HCT116 (cell line): ENCODE results near the gene DEPDC5.
"Not testable (repeated sequence)": the region's sequence is repeated elsewhere in the genome, so short reads cannot be mapped to it uniquely, and the experiment has no call there.

Experiments used
- EZH2 ChIP-seq: fragments of 200-600 bp; sonication (generic); IDR thresholded peaks from 2 replicates; pipeline ENCODE4 v1.6.1; 2017; ENCODE audit warnings: antibody characterized with exemption, mixed run types
- POLR2A ChIP-seq: IDR thresholded peaks from 2 replicates; pipeline ENCODE4 v1.7.0; 2011; ENCODE audit warnings: borderline replicate concordance; ENCODE audit not compliant: insufficient read depth, insufficient read length; ENCODE audit errors: extremely low read depth
- POLR2AphosphoS5 ChIP-seq: IDR thresholded peaks from 2 replicates; pipeline ENCODE4 v1.6.1; 2011; ENCODE audit warnings: mild to moderate bottlenecking, low read depth, low read length, moderate library complexity
- ZFX ChIP-seq: fragments of 450-650 bp; IDR thresholded peaks from 2 replicates; pipeline ENCODE4 v1.6.1; 2017
- TF ChIP-seq, protein P1 (sequence below), 3 experiments: fragments of 200-600 bp in 1 of 3; sonication (generic) in 1 of 3; IDR thresholded peaks in 2 of 3; conservative IDR thresholded peaks in 1 of 3; 2 replicates each; pipeline ENCODE4 v1.5.1; 2012 to 2017; ENCODE audit warnings: low read depth in 2 of 3, low read length in 2 of 3, antibody characterized with exemption in 1 of 3, borderline replicate concordance in 1 of 3, control low read depth in 1 of 3, mild to moderate bottlenecking in 1 of 3, mixed read lengths in 1 of 3, mixed run types in 1 of 3, moderate library complexity in 1 of 3; ENCODE audit not compliant: insufficient read depth in 1 of 3

DNA sequence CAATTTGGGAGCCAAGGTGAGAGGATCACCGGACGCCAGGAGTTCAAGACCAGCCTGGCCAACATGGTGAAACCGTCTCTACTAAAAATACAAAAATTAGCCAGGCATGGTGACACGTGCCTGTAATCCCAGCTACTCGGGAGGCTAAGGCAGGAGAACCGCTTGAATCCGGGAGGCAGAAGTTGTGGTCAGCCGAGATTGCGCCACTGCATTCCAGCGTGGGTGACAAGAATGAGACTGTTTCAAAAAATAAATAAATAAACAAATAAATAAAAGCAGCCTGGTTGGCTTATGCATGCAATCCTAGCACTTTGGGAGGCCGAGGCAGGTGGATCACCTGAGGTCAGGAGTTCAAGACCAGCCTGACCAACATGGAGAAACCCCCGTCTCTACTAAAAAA, 42.6 kb upstream of the DEPDC5 start:
- not testable (repeated sequence) for TF ChIP-seq POLR2AphosphoS5, ZFX, POLR2A, EZH2
- TF ChIP-seq, protein P1, sequence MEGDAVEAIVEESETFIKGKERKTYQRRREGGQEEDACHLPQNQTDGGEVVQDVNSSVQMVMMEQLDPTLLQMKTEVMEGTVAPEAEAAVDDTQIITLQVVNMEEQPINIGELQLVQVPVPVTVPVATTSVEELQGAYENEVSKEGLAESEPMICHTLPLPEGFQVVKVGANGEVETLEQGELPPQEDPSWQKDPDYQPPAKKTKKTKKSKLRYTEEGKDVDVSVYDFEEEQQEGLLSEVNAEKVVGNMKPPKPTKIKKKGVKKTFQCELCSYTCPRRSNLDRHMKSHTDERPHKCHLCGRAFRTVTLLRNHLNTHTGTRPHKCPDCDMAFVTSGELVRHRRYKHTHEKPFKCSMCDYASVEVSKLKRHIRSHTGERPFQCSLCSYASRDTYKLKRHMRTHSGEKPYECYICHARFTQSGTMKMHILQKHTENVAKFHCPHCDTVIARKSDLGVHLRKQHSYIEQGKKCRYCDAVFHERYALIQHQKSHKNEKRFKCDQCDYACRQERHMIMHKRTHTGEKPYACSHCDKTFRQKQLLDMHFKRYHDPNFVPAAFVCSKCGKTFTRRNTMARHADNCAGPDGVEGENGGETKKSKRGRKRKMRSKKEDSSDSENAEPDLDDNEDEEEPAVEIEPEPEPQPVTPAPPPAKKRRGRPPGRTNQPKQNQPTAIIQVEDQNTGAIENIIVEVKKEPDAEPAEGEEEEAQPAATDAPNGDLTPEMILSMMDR (IDR thresholded peaks at IDR 0.05 in 2 of 3, conservative IDR thresholded peaks at IDR 0.05 in 1 of 3; ENCODE audit: borderline replicate concordance in 1 of 3, insufficient read depth in 1 of 3, low read depth in 2 of 3, low read length in 2 of 3), result not testable (repeated sequence)
